ENCODE results near the gene SPPL3. TPM values are rescaled to one million over a fixed set of nuclear protein-coding genes. Genes with fewer than 3 reads are reported as not detected.
"Not testable (repeated sequence)": the region's sequence is repeated elsewhere in the genome, so short reads cannot be mapped to it uniquely, and the experiment has no call there.

Gene SPPL3, protein sequence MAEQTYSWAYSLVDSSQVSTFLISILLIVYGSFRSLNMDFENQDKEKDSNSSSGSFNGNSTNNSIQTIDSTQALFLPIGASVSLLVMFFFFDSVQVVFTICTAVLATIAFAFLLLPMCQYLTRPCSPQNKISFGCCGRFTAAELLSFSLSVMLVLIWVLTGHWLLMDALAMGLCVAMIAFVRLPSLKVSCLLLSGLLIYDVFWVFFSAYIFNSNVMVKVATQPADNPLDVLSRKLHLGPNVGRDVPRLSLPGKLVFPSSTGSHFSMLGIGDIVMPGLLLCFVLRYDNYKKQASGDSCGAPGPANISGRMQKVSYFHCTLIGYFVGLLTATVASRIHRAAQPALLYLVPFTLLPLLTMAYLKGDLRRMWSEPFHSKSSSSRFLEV
- 10 to 100 TPM; 29.5 to 48.2 TPM for total RNA-seq

DNA sequence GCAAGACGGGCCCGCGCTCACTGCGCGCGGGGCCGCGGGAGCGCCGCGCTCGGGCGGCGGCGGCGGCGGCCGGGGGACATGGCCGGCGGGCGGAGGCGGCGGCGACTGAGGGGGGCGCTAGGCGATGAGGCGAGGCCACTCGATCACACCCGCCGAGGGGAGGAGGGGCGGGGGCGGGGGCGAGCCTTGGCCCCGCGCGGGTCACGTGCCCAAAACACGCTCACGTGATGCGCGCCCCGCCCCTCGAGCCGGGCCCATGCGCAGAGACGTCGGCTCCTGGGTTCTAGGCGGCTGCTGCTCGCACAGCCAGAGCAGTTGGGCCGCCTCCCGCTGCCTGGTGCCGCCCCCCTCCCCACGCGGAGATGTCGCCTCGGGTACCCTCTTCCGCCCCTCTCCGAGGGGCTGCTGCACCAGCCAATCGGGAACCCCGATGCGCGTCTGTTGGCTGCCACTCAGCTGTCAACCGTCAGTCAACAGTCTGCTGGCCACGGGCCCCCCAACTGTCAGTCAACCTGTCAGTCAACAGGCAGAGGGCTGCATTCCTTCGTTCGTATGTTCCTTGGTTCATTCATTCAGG is at the start of gene SPPL3:
TSS of gene SPPL3 (minus strand) at position 162 of the 577 bp plus-strand sequence. CDS start 491 bp downstream, outside the sequence.
- POLR2A ChIA-PET, result interaction anchor here (0.7 to 0.8 kb wide), 2 partner anchors 323 to 1306 kb away, joined by 4 to 5 read pairs; partner anchors contain the start of gene POP5
- H3K4me1 Mint-ChIP-seq, result peaks cover 28% of the 10 kb centered on the region
- H3K27me3 Mint-ChIP-seq, result no peaks in the 10 kb centered on the region
- DNase-seq (peak; percentile 96), ATAC-seq (peak; percentile 81)
- H3K27ac Mint-ChIP-seq, result peak within 1 kb of the TSS; percentile 95
- no peaks in the 10 kb centered on the region for H3K9me3 Mint-ChIP-seq (ENCODE audit: low read depth)
- CTCF ChIA-PET, result interaction anchor here (0.7 to 3.0 kb wide), 2 partner anchors 17 to 154 kb away, joined by 3 to 16 read pairs; no protein-coding TSS in a partner anchor
- peak within 1 kb of the TSS; percentile 92 for H3K4me3 Mint-ChIP-seq
- H3K36me3 Mint-ChIP-seq (ENCODE audit: low read depth), result peaks cover 18% of the 10 kb centered on the region
- intact Hi-C loops (cut with DNase I, micrococcal nuclease), result loop anchor here in 1 of 2 experiments (1.0 to 5.0 kb wide), 5 partner anchors 122 to 722 kb away; partner anchors contain the start of genes ACADS and ORAI1

DNA sequence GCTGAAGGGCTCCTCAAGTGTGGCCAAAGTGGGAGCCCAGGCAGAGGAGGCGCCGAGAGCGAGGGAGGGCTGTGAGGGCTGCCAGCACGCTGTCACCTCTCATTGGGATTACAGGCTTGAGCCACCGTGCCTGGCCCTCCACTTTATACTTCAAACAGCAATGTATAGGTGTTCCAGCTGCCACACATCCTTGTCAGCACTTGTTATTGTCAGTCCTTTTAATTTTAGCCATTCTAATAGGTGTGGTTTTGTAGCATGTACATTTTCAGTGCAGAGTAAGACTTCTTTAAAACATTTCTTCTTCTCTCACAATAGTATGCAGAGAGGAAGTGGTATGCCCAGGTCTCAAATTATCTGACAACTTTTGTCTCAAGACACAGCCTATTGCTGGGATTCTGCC is 46.6 kb upstream of the SPPL3 start:
- H3K27ac Mint-ChIP-seq, result no peak overlapping the region
- no peak overlapping the region for H3K4me3 Mint-ChIP-seq
- H3K36me3 Mint-ChIP-seq (ENCODE audit: low read depth), result no peaks in the 10 kb centered on the region
- DNase-seq, result no peak
- POLR2A ChIA-PET, result interaction anchor here (0.6 kb wide), 1 partner anchor 268 kb away, joined by 4 read pairs; no protein-coding TSS in a partner anchor
- H3K9me3 Mint-ChIP-seq (ENCODE audit: low read depth), result no peaks in the 10 kb centered on the region
- no peaks in the 10 kb centered on the region for H3K27me3 Mint-ChIP-seq
- no peak for ATAC-seq
- intact Hi-C loops (cut with DNase I, micrococcal nuclease), result no loop called here
- peaks cover under 1% of the 10 kb centered on the region for H3K4me1 Mint-ChIP-seq
- CTCF ChIA-PET, result interaction anchor here (0.9 kb wide), 1 partner anchor 109 kb away, joined by 3 read pairs; no protein-coding TSS in a partner anchor

DNA sequence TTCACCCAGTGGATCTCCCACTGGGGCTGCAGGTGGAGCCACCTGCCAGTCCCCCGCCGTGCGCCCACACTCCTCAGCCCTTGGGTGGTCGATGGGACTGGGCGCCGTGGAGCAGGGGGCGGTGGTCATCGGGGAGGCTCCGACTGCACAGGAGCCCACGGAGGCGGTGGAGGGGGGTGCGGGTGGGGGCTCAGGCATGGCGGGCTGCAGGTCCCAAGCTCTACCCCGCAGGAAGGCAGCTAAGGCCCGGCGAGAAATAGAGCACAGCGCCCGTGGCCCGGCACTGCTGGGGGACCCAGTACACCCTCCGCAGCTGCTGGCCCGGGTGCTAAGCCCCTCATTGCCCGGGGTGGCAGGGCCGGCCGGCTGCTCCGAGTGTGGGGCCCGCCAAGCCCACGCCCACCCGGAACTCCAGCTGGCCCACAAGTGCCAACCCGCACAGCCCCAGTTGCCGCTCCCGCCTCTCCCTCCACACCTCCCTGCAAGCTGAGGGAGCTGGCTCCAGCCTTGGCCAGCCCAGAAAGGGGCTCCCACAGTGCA is 46.2 kb upstream of the SPPL3 start:
- H3K36me3 Mint-ChIP-seq (ENCODE audit: low read depth); H3K4me1 Mint-ChIP-seq; H3K27me3 Mint-ChIP-seq; H3K9me3 Mint-ChIP-seq (ENCODE audit: low read depth); H3K4me3 Mint-ChIP-seq; POLR2A ChIA-PET; ATAC-seq; DNase-seq; intact Hi-C loops (cut with DNase I, micrococcal nuclease); H3K27ac Mint-ChIP-seq: not testable (repeated sequence)
- CTCF ChIA-PET, result interaction anchor here (0.6 to 1.4 kb wide), 2 partner anchors 22 to 272 kb away, joined by 3 to 5 read pairs; no protein-coding TSS in a partner anchor

DNA sequence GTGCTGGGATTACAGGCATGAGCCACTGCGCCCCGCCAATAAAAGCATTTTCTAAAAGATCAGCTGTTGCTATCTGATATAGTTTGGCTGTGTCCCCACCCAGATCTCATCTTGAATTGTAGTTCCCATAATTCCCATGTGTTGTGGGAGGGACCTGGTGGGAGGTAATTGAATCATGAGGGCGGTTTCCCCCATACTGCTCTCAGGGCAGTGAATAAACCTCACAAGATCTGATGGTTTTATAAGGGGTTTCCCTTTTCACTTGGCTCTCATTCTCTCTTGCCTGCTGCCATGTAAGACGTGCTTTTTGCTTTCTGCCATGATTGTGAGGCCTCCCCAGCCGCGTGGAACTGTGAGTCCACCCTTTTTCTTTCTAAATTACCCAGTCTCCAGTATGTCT is 41.4 kb upstream of the SPPL3 start:
- H3K9me3 Mint-ChIP-seq (ENCODE audit: low read depth); H3K4me1 Mint-ChIP-seq; ATAC-seq; H3K4me3 Mint-ChIP-seq; POLR2A ChIA-PET; DNase-seq; H3K27ac Mint-ChIP-seq; H3K36me3 Mint-ChIP-seq (ENCODE audit: low read depth); H3K27me3 Mint-ChIP-seq: not testable (repeated sequence)
- intact Hi-C loops (cut with DNase I, micrococcal nuclease), result loop anchor here in 1 of 2 experiments (2.0 kb wide), 1 partner anchor 165 kb away; no protein-coding TSS in a partner anchor
- CTCF ChIA-PET, result interaction anchor here (0.8 to 1.0 kb wide), 2 partner anchors 11 to 385 kb away, joined by 4 read pairs; no protein-coding TSS in a partner anchor

DNA sequence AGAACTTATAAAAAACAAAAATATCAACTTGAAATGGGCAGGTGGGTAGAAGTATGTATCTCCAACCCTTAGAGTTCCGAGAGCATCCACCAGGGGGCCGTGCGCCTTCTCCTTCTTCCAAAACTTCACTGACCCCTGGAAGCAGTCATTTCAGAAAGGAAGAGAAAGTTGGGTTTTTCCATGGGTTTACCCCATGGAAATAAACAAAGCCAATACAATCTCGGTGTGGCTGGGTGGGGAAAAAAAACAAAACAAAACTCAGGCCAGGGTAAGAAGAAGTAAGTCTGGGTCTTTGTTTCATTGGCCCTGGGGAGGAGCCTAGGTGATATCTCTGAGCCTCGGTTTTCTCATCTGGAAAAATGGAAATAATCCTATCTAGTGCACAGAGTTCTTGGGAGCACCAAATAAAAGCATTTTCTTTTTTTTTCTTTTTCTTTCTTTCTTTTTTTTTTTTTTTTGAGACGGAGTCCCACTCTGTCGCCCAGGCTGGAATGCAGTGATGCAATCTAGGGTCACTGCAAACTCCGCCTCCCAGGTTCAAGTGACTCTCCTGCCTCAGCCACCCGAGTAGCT is 40.6 kb upstream of the SPPL3 start:
- H3K9me3 Mint-ChIP-seq (ENCODE audit: low read depth), result no peaks in the 10 kb centered on the region
- intact Hi-C loops (cut with DNase I, micrococcal nuclease), result loop anchor here (1.0 to 2.0 kb wide), 3 partner anchors 27 to 166 kb away; no protein-coding TSS in a partner anchor
- ATAC-seq, result peak; percentile 91

DNA sequence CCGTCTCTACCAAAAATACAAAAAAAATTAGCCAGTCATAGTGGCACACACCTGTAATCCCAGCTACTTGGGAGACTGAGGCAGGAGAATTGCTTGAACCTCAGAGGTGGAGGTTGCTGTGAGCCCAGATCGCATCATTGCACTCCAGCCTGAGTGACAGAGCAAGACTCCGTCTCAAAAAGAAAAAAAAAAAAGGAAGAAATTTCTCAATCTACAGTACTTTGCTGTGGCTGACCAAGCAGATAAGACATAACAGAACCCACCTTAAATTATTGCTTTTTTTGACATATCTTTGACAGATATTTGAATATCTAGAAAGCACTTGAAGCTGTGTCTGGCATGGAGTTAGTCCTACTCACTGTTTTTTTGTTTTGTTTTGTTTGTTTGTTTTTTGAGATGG is 39.3 kb upstream of the SPPL3 start:
- no peaks in the 10 kb centered on the region for H3K36me3 Mint-ChIP-seq (ENCODE audit: low read depth)
- DNase-seq, result no peak
- H3K9me3 Mint-ChIP-seq (ENCODE audit: low read depth), result no peaks in the 10 kb centered on the region
- no peak overlapping the region for H3K27ac Mint-ChIP-seq
- peaks cover 8% of the 10 kb centered on the region for H3K4me1 Mint-ChIP-seq
- H3K4me3 Mint-ChIP-seq, result no peak overlapping the region
- no peak for ATAC-seq
- H3K27me3 Mint-ChIP-seq, result no peaks in the 10 kb centered on the region
- ChIA-PET POLR2A (interaction anchor here (0.6 kb wide), 1 partner anchor 362 kb away, joined by 3 read pairs; the partner anchor contains the start of gene POP5), CTCF (interaction anchor here (0.6 to 1.8 kb wide), 18 partner anchors 13 to 257 kb away, joined by 3 to 30 read pairs (median 3); partner anchors contain the start of gene MLEC)
- intact Hi-C loops (cut with DNase I, micrococcal nuclease), result no loop called here

More for the DNA sequence above, 40.6 kb upstream of the SPPL3 start:
- peak; percentile 86 for DNase-seq
- Mint-ChIP-seq H3K27me3 (no peaks in the 10 kb centered on the region), H3K27ac (no peak overlapping the region), H3K36me3 (ENCODE audit: low read depth) (no peaks in the 10 kb centered on the region), H3K4me1 (peaks cover 8% of the 10 kb centered on the region), H3K4me3 (no peak overlapping the region)
- ChIA-PET POLR2A (interaction anchor here (0.6 kb wide), 1 partner anchor 445 kb away, joined by 3 read pairs; no protein-coding TSS in a partner anchor), CTCF (interaction anchor here (0.6 to 1.7 kb wide), 9 partner anchors 12 to 384 kb away, joined by 3 to 30 read pairs (median 4); no protein-coding TSS in a partner anchor)

DNA sequence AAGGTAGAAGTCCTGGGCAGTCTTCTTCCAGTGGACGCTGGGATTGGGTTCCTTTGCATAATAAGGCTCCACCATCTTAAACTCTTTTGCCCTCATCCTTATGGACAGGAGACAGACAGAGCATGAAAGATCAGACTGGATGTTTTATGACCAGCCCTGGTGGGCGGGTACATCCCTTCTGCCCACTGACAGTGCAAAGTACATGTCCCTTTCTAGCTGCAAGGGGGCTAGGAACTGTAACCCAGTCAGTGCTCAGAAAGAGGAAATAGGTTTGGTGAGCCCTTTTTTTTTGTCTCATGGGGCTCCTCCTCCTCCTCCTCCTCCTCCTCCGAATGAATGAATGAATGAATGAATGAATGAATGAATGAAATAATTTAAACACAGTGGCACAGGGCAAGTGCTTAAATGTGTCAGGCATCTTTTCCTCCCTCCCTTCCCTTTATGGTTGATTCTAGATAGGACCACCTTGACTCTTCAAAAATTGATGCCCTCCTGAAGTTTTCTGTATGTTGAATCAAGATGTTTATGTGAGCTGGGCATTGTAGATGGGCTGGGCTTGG is 37.8 kb upstream of the SPPL3 start:
- DNase-seq, result no peak
- CTCF ChIA-PET, result interaction anchor here (0.6 to 1.6 kb wide), 3 partner anchors 30 to 169 kb away, joined by 3 to 4 read pairs (median 4); no protein-coding TSS in a partner anchor

DNA sequence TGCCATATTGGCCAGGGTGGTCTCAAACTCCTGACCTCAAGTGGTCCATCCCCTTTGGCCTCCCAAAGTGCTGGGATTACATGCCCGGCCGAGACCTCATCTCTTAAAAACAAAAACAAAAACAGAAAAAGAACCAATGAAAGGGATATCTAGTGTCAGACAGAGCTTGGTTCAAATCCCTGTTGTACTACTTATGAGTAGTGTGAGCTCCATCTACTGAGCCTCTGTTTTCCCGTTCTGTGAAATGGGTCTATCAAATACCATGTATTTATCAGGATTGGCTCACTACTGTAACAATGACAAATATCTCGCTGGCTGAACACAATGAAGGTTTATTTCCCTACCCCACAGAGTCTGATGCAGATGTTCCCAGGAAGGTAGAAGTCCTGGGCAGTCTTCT is 37.3 kb upstream of the SPPL3 start:
- H3K4me1 Mint-ChIP-seq, result peaks cover 8% of the 10 kb centered on the region
- H3K27ac Mint-ChIP-seq, result no peak overlapping the region
- ChIA-PET CTCF (interaction anchor here (0.6 to 1.6 kb wide), 3 partner anchors 30 to 170 kb away, joined by 3 to 4 read pairs (median 4); no protein-coding TSS in a partner anchor), POLR2A (no interaction called here)
- H3K27me3 Mint-ChIP-seq, result peaks cover 2% of the 10 kb centered on the region
- intact Hi-C loops (cut with DNase I, micrococcal nuclease), result no loop called here
- ATAC-seq (no peak), DNase-seq (no peak)
- no peak overlapping the region for H3K4me3 Mint-ChIP-seq
- no peaks in the 10 kb centered on the region for H3K9me3 Mint-ChIP-seq (ENCODE audit: low read depth)
- H3K36me3 Mint-ChIP-seq (ENCODE audit: low read depth), result no peaks in the 10 kb centered on the region

More for the DNA sequence above, 37.8 kb upstream of the SPPL3 start:
- Mint-ChIP-seq H3K4me1 (peaks cover 8% of the 10 kb centered on the region), H3K9me3 (ENCODE audit: low read depth) (no peaks in the 10 kb centered on the region), H3K27me3 (peaks cover 2% of the 10 kb centered on the region), H3K36me3 (ENCODE audit: low read depth) (no peaks in the 10 kb centered on the region), H3K27ac (no peak overlapping the region), H3K4me3 (no peak overlapping the region)
- intact Hi-C loops (cut with DNase I, micrococcal nuclease), result no loop called here
- POLR2A ChIA-PET, result no interaction called here
- no peak for ATAC-seq

DNA sequence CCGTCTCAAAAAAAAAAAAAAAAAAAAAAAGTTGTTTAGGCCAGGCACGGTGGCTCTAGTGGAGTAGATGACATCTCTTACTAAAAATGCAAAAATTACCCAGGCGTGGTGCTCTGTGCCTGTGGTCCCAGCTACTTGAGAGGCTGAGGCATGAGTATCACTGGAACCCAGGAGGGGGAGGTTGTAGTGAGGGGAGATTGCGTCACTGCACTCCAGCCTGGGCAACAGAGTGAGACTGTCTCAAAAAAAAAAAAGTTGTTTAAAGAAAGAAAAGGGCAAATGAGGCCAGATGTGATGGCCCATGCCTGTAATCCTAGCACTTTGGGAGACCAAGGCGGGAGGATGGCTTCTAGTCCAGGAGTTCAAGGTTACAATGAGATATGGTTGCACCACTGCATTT is 36.6 kb upstream of the SPPL3 start:
- CTCF ChIA-PET, result interaction anchor here (1.1 to 2.3 kb wide), 2 partner anchors 19 to 31 kb away, joined by 3 to 11 read pairs; no protein-coding TSS in a partner anchor
- POLR2A ChIA-PET, result no interaction called here
- Mint-ChIP-seq H3K27ac (no peak overlapping the region), H3K9me3 (ENCODE audit: low read depth) (no peaks in the 10 kb centered on the region), H3K4me1 (peaks cover 8% of the 10 kb centered on the region), H3K4me3 (no peak overlapping the region), H3K36me3 (ENCODE audit: low read depth) (no peaks in the 10 kb centered on the region), H3K27me3 (peaks cover 2% of the 10 kb centered on the region)
- ATAC-seq, result no peak
- intact Hi-C loops (cut with DNase I, micrococcal nuclease), result no loop called here
- no peak for DNase-seq

DNA sequence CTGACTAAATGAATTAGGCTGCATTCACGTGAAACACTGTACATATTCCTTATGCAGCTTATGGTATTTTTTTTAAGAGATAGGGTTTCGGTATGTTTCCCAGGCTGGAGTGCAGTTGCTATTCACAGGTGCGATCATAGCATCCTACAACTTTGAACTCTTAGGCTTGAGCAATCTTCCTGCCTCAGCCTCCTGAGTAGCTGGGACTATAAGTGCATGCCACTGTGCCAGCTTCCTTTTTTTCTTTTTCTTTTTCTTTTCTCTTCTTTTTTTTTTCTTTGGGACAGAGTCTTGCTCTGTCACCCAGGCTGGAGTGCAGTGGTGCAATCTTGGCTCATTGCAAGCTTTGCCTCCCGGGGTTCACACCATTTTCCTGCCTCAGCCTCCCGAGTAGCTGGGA is 35.8 kb upstream of the SPPL3 start:
- intact Hi-C loops (cut with DNase I, micrococcal nuclease), result no loop called here
- no peak overlapping the region for H3K27ac Mint-ChIP-seq
- CTCF ChIA-PET, result interaction anchor here (0.6 to 2.3 kb wide), 6 partner anchors 9 to 585 kb away, joined by 3 to 11 read pairs (median 4); no protein-coding TSS in a partner anchor

More for the DNA sequence above, 35.8 kb upstream of the SPPL3 start:
- Mint-ChIP-seq H3K36me3 (ENCODE audit: low read depth) (no peaks in the 10 kb centered on the region), H3K4me1 (peaks cover 5% of the 10 kb centered on the region), H3K9me3 (ENCODE audit: low read depth) (no peaks in the 10 kb centered on the region), H3K27me3 (peaks cover 4% of the 10 kb centered on the region), H3K4me3 (no peak overlapping the region)
- DNase-seq, result no peak
- no peak for ATAC-seq
- POLR2A ChIA-PET, result interaction anchor here (0.6 kb wide), 1 partner anchor 334 kb away, joined by 4 read pairs; no protein-coding TSS in a partner anchor

All from activated CD4-positive, alpha-beta T cell treated with anti-CD3 and anti-CD28 coated beads for 36 hours (primary cell).